Measurements from ENCODE around the gene H3-3A. TPM values are rescaled to one million over a fixed set of nuclear protein-coding genes. Genes with fewer than 3 reads are reported as not detected.

The H3-3A gene
- total and polyA plus RNA-seq, 2 experiments from 2014 or later = 528 to 617 TPM

GRCh38 chr1:226110249-226111097 lies 48.0 kb downstream of the H3-3A start:
- peak overlapping the region; percentile 65 for H3K4me3 ChIP-seq
- DNase-seq (ENCODE audit: low spot score) = peak; percentile 79
- 1% methylated on average over 39 of the region's 73 CpGs for WGBS (ENCODE audit: low lambda C conversion rate, missing lambda C conversion rate)
- H3K9me3 ChIP-seq (ENCODE audit: low read depth) = no peaks in the 10 kb centered on the region
- H3K27me3 ChIP-seq = no peaks in the 10 kb centered on the region
- H3K4me1 ChIP-seq (ENCODE audit: insufficient read depth) = peaks cover 12% of the 10 kb centered on the region
- H3K27ac ChIP-seq = peak overlapping the region; percentile 97
- no peaks in the 10 kb centered on the region for H3K79me2 ChIP-seq
- peak overlapping the region; percentile 77 for H2AFZ ChIP-seq
- no peaks in the 10 kb centered on the region for H3K36me3 ChIP-seq (replicated peaks; ENCODE audit: insufficient read depth, low read depth)
- H3K9me2 ChIP-seq (replicated peaks; ENCODE audit: insufficient read depth) = no peaks in the 10 kb centered on the region
- TF ChIP-seq EZH2phosphoT487 (IDR thresholded peaks at IDR 0.05; ENCODE audit: low read depth, severe bottlenecking, unreplicated experiment) = no peak
- TF ChIP-seq, protein P1, sequence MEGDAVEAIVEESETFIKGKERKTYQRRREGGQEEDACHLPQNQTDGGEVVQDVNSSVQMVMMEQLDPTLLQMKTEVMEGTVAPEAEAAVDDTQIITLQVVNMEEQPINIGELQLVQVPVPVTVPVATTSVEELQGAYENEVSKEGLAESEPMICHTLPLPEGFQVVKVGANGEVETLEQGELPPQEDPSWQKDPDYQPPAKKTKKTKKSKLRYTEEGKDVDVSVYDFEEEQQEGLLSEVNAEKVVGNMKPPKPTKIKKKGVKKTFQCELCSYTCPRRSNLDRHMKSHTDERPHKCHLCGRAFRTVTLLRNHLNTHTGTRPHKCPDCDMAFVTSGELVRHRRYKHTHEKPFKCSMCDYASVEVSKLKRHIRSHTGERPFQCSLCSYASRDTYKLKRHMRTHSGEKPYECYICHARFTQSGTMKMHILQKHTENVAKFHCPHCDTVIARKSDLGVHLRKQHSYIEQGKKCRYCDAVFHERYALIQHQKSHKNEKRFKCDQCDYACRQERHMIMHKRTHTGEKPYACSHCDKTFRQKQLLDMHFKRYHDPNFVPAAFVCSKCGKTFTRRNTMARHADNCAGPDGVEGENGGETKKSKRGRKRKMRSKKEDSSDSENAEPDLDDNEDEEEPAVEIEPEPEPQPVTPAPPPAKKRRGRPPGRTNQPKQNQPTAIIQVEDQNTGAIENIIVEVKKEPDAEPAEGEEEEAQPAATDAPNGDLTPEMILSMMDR (IDR thresholded peaks at IDR 0.05; ENCODE audit: poor library complexity) = no peak
- no peak for TF ChIP-seq EZH2 (IDR thresholded peaks at IDR 0.05; ENCODE audit: borderline replicate concordance)
- H3K4me2 ChIP-seq = peak overlapping the region; percentile 93
- H4K20me1 ChIP-seq (ENCODE audit: insufficient read depth, poor library complexity, severe bottlenecking) = no peaks in the 10 kb centered on the region

GRCh38 chr1:226111098-226111882 lies 48.8 kb downstream of the H3-3A start:
- Histone ChIP-seq H3K27ac (peak overlapping the region; percentile 97), H3K9me2 (replicated peaks; ENCODE audit: insufficient read depth) (no peaks in the 10 kb centered on the region), H3K36me3 (replicated peaks; ENCODE audit: insufficient read depth, low read depth) (no peaks in the 10 kb centered on the region), H3K79me2 (no peaks in the 10 kb centered on the region), H3K4me3 (peak overlapping the region; percentile 65), H3K4me2 (peak overlapping the region; percentile 93), H3K4me1 (ENCODE audit: insufficient read depth) (peaks cover 12% of the 10 kb centered on the region), H2AFZ (peak overlapping the region; percentile 77), H4K20me1 (ENCODE audit: insufficient read depth, poor library complexity, severe bottlenecking) (no peaks in the 10 kb centered on the region), H3K9me3 (ENCODE audit: low read depth) (no peaks in the 10 kb centered on the region), H3K27me3 (no peaks in the 10 kb centered on the region)
- 50% methylated on average over 11 of the region's 11 CpGs for WGBS (ENCODE audit: low lambda C conversion rate, missing lambda C conversion rate)
- DNase-seq (ENCODE audit: low spot score) = no peak
- no peak for TF ChIP-seq EZH2 (IDR thresholded peaks at IDR 0.05; ENCODE audit: borderline replicate concordance)
- TF ChIP-seq, protein P1 (IDR thresholded peaks at IDR 0.05; ENCODE audit: poor library complexity) = no peak
- no peak for TF ChIP-seq EZH2phosphoT487 (IDR thresholded peaks at IDR 0.05; ENCODE audit: low read depth, severe bottlenecking, unreplicated experiment)

- H3K4me3 ChIP-seq = no peak overlapping the region
- TF ChIP-seq, protein P1 (IDR thresholded peaks at IDR 0.05; ENCODE audit: poor library complexity) = no peak
- TF ChIP-seq EZH2 (IDR thresholded peaks at IDR 0.05; ENCODE audit: borderline replicate concordance) = no peak
- TF ChIP-seq EZH2phosphoT487 (IDR thresholded peaks at IDR 0.05; ENCODE audit: low read depth, severe bottlenecking, unreplicated experiment) = no peak
- H3K9me3 ChIP-seq (ENCODE audit: low read depth) = no peaks in the 10 kb centered on the region
- H3K27me3 ChIP-seq = no peaks in the 10 kb centered on the region
- no peaks in the 10 kb centered on the region for H3K36me3 ChIP-seq (replicated peaks; ENCODE audit: insufficient read depth, low read depth)
- peaks cover 12% of the 10 kb centered on the region for H3K4me1 ChIP-seq (ENCODE audit: insufficient read depth)
- no peak overlapping the region for H3K4me2 ChIP-seq
- H3K9me2 ChIP-seq (replicated peaks; ENCODE audit: insufficient read depth) = no peaks in the 10 kb centered on the region
- H3K27ac ChIP-seq = no peak overlapping the region
- WGBS (ENCODE audit: low lambda C conversion rate, missing lambda C conversion rate) = 65% methylated on average over 7 of the region's 7 CpGs
- no peaks in the 10 kb centered on the region for H3K79me2 ChIP-seq
- DNase-seq (ENCODE audit: low spot score) = no peak
- no peaks in the 10 kb centered on the region for H4K20me1 ChIP-seq (ENCODE audit: insufficient read depth, poor library complexity, severe bottlenecking)
- H2AFZ ChIP-seq = no peak overlapping the region
These were observed 49.4 kb downstream of the H3-3A start for GRCh38 chr1:226111883-226112261.
